ENCODE data around the gene ACP7. TPM values are rescaled to one million over a fixed set of nuclear protein-coding genes. Genes with fewer than 3 reads are reported as not detected.
A peak's percentile ranks its signal among the peaks of the same experiment; 100 is the strongest.

Gene ACP7
- total and polyA plus RNA-seq, 2 experiments from 2014 or later: 0.27 to 0.45 TPM

GRCh38 chr19:39145180-39145953 is 61.2 kb downstream of the ACP7 start:
- H3K4me2 ChIP-seq: peak overlapping the region; percentile 65
- H3K27ac Mint-ChIP-seq: no peak overlapping the region

More at GRCh38 chr19:39145180-39145953, 61.2 kb downstream of the ACP7 start:
- ATAC-seq (peak; percentile 20), DNase-seq (ENCODE audit: low spot score) (no peak)
- no peak overlapping the region for H3K4me3 ChIP-seq
- Mint-ChIP-seq H3K36me3 (ENCODE audit: low read depth) (peaks cover 10% of the 10 kb centered on the region), H3K4me3 (no peak overlapping the region; the same call in 2 of the 3 replicates), H3K9me3 (0 out of 3 replicates have a peak, but pooled peaks cover 6% of the 10 kb centered on the region), H3K4me1 (peaks cover 61% of the 10 kb centered on the region), H3K27me3 (ENCODE audit: insufficient read depth, low read depth, poor library complexity) (peaks cover 13% of the 10 kb centered on the region)
- H3K9me2 ChIP-seq (ENCODE audit: insufficient read depth): no peaks in the 10 kb centered on the region
- H3K27ac ChIP-seq (ENCODE audit: low read depth): peak overlapping the region; percentile 74
- H3K4me1 ChIP-seq (ENCODE audit: insufficient read depth): peaks cover 41% of the 10 kb centered on the region
- peaks cover 15% of the 10 kb centered on the region; the same call in 1 of the 2 replicates for H3F3A ChIP-seq (replicated peaks; ENCODE audit: low read depth)
- no peak for TF ChIP-seq REST (IDR thresholded peaks at IDR 0.05; ENCODE audit: unreplicated experiment)
- TF ChIP-seq NANOG (IDR thresholded peaks at IDR 0.05; ENCODE audit: borderline replicate concordance): no peak
- TF ChIP-seq CTCF (conservative IDR thresholded peaks at IDR 0.05; ENCODE audit: low read depth in 2 of 2): no peak
- no peak for TF ChIP-seq STAT1 (IDR thresholded peaks at IDR 0.05; ENCODE audit: unreplicated experiment)
- TF ChIP-seq EZH2 (IDR thresholded peaks at IDR 0.05; ENCODE audit: low read depth, unreplicated experiment): no peak
- no peak for TF ChIP-seq ZNF331 (CRISPR knock-in tag; IDR thresholded peaks at IDR 0.05; ENCODE audit: low read depth)
- no peak for TF ChIP-seq JUNB (IDR thresholded peaks at IDR 0.05; ENCODE audit: unreplicated experiment)
- no peak for TF ChIP-seq ZNF462 (CRISPR knock-in tag; IDR thresholded peaks at IDR 0.05)
- peaks cover 79% of the 10 kb centered on the region for H3K79me2 ChIP-seq (replicated peaks; ENCODE audit: insufficient read depth)
- H3K27me3 ChIP-seq (ENCODE audit: insufficient read depth): no peaks in the 10 kb centered on the region
- H2AFZ ChIP-seq: no peak overlapping the region
- no peaks in the 10 kb centered on the region for H3K36me3 ChIP-seq (ENCODE audit: insufficient read depth)
- peaks cover 19% of the 10 kb centered on the region for H4K20me1 ChIP-seq (replicated peaks; ENCODE audit: insufficient read depth)
